ENCODE results near the gene GRM4.

- TF ChIP-seq CTCF (IDR thresholded peaks at IDR 0.05) (no peak), POLR2A (IDR thresholded peaks at IDR 0.05) (no peak)
Observed at GRCh38 chr6:34146801-34147592, 1.1 kb upstream of the GRM4 start.

Data from right lobe of liver (tissue), 4 donors.